GM23248 (cell line): Measurements from ENCODE around the gene NUP93. TPM values are rescaled to one million over a fixed set of nuclear protein-coding genes. Genes with fewer than 3 reads are reported as not detected.

Experiments
- DNase-seq: peaks from one replicate; pipeline ENCODE4 v3.0.0-alpha.2; 2015
- H2AFZ ChIP-seq: fragments of 200-600 bp; sonication (generic); 2 replicates; pipeline ENCODE4 v1.6.1; 2016; ENCODE audit warnings: antibody characterized with exemption
- H3F3A ChIP-seq: fragments of 200-600 bp; sonication (generic); 2 replicates; pipeline ENCODE4 v1.6.1; 2016; ENCODE audit warnings: mild to moderate bottlenecking, antibody characterized with exemption, mixed run types; ENCODE audit not compliant: insufficient read depth
- H3K27ac ChIP-seq: fragments of 200-600 bp; sonication (generic); 2 replicates; pipeline ENCODE4 v1.5.1; 2016; ENCODE audit warnings: mild to moderate bottlenecking
- H3K27me3 ChIP-seq: fragments of 200-600 bp; sonication (generic); replicated peaks from 2 replicates; pipeline ENCODE4 v1.6.1; 2016; ENCODE audit warnings: mild to moderate bottlenecking; ENCODE audit not compliant: insufficient read depth
- H3K36me3 ChIP-seq: fragments of 200-600 bp; sonication (generic); 2 replicates; pipeline ENCODE4 v1.6.1; 2016; ENCODE audit warnings: low read depth, mild to moderate bottlenecking
- H3K4me1 ChIP-seq: fragments of 200-600 bp; sonication (generic); 2 replicates; pipeline ENCODE4 v1.6.1; 2016; ENCODE audit warnings: mild to moderate bottlenecking; ENCODE audit not compliant: insufficient read depth
- H3K4me2 ChIP-seq: fragments of 200-600 bp; sonication (generic); one replicate; pipeline ENCODE4 v1.6.1; 2016; ENCODE audit warnings: mild to moderate bottlenecking; ENCODE audit not compliant: unreplicated experiment
- H3K4me3 ChIP-seq: fragments of 200-600 bp; sonication (generic); 2 replicates; pipeline ENCODE4 v1.5.1; 2016; ENCODE audit warnings: mild to moderate bottlenecking
- H3K79me2 ChIP-seq: fragments of 200-600 bp; sonication (generic); 2 replicates; pipeline ENCODE4 v1.6.1; 2016; ENCODE audit warnings: mild to moderate bottlenecking; ENCODE audit not compliant: insufficient read depth
- H3K9ac ChIP-seq: fragments of 200-600 bp; sonication (generic); 2 replicates; pipeline ENCODE4 v1.6.1; 2016; ENCODE audit warnings: mild to moderate bottlenecking
- H3K9me2 ChIP-seq: fragments of 200-600 bp; sonication (generic); 2 replicates; pipeline ENCODE4 v1.6.1; 2016; ENCODE audit warnings: mixed run types, mild to moderate bottlenecking, moderate library complexity; ENCODE audit not compliant: insufficient read depth
- H3K9me3 ChIP-seq: fragments of 200-600 bp; sonication (generic); one replicate; pipeline ENCODE4 v1.6.1; 2017; ENCODE audit warnings: low read depth
- H4K20me1 ChIP-seq: fragments of 200-600 bp; sonication (generic); 2 replicates; pipeline ENCODE4 v1.6.0; 2016; ENCODE audit not compliant: insufficient read depth
- EZH2 ChIP-seq: fragments of 200-600 bp; sonication (generic); IDR thresholded peaks from 2 replicates; pipeline ENCODE4 v1.6.1; 2018; ENCODE audit warnings: antibody characterized with exemption, mild to moderate bottlenecking; ENCODE audit not compliant: insufficient read depth, poor library complexity, severe bottlenecking
- EZH2phosphoT487 ChIP-seq: fragments of 200-600 bp; sonication (generic); IDR thresholded peaks from 2 replicates; pipeline ENCODE4 v1.6.1; 2018; ENCODE audit warnings: antibody characterized with exemption, moderate library complexity, mild to moderate bottlenecking, low read depth; ENCODE audit not compliant: insufficient read depth
- WGBS, 2 experiments: methylation state at CpG; one replicate each; pipeline ENCODE4 v1.1.6; 2015 to 2017; ENCODE audit warnings: low lambda C conversion rate in 2 of 2, low coverage in 1 of 2; ENCODE audit errors: missing lambda C conversion rate in 2 of 2; 5-methylcytosine and 5-hydroxymethylcytosine counted together
- in situ Hi-C: fragments of 300-500 bp; cut with MboI; formaldehyde crosslinking; loops from 2 replicates; pipeline ENCODE4 v1.15.0; 2020
- polyA plus RNA-seq: library from polyadenylated mRNA; unstranded; fragments of >200 nt; fragmentation: Nextera tagmentation; extraction: Ambion mirVana; gene quantifications from 2 replicates; pipeline ENCODE4 v1.2.1, GENCODE V29; 2016
- total RNA-seq: library from RNA; depleted of rRNA; stranded (reverse); fragments of >200 nt; shearing (Covaris generic); gene quantifications from 2 replicates; pipeline ENCODE4 v1.2.3, GENCODE V29; 2014

Gene NUP93
- total and polyA plus RNA-seq, 2 experiments from 2014 or later, result 47.1 to 51.2 TPM

DNA sequence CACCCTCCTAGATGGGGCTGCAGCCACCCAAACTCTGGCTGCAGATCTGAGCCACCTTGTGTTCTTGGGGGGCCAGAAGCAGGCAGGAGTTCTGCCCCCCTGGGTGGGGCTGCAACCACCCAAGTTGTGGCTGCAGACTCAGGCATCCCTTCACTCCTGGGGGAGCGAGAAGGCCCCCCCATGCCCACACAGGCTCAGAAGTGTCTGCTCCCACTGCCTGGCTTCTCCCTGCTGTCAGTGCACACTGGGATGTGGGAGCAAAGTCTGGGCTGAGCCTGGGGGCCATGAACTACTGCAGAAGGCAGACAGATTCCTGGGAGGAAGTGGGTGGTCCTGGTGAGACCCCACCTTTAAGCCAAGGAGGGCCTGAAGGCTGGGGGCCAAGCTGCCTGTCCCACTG, 34.7 kb upstream of the NUP93 start:
- no peak overlapping the region for H3K4me2 ChIP-seq
- H3K27me3 ChIP-seq, result no peaks in the 10 kb centered on the region
- no peaks in the 10 kb centered on the region for H3K9me3 ChIP-seq
- no peaks in the 10 kb centered on the region for H3K79me2 ChIP-seq
- no peaks in the 10 kb centered on the region for H3K9me2 ChIP-seq
- 25 to 44% methylated on average over 1 of the region's 1 CpG for WGBS, 2 experiments
- H3K27ac ChIP-seq, result no peak overlapping the region
- H2AFZ ChIP-seq, result no peak overlapping the region
- no peaks in the 10 kb centered on the region for H4K20me1 ChIP-seq
- H3K4me3 ChIP-seq, result no peak overlapping the region
- TF ChIP-seq EZH2 (no peak), EZH2phosphoT487 (no peak)
- in situ Hi-C loops, result loop anchor here (10.0 kb wide), 1 partner anchor 120 kb away; no protein-coding TSS in a partner anchor
- no peaks in the 10 kb centered on the region for H3F3A ChIP-seq
- no peak for DNase-seq
- no peak overlapping the region for H3K9ac ChIP-seq
- H3K36me3 ChIP-seq, result no peaks in the 10 kb centered on the region
- peaks cover 6% of the 10 kb centered on the region; the same call in 1 of the 2 replicates for H3K4me1 ChIP-seq

DNA sequence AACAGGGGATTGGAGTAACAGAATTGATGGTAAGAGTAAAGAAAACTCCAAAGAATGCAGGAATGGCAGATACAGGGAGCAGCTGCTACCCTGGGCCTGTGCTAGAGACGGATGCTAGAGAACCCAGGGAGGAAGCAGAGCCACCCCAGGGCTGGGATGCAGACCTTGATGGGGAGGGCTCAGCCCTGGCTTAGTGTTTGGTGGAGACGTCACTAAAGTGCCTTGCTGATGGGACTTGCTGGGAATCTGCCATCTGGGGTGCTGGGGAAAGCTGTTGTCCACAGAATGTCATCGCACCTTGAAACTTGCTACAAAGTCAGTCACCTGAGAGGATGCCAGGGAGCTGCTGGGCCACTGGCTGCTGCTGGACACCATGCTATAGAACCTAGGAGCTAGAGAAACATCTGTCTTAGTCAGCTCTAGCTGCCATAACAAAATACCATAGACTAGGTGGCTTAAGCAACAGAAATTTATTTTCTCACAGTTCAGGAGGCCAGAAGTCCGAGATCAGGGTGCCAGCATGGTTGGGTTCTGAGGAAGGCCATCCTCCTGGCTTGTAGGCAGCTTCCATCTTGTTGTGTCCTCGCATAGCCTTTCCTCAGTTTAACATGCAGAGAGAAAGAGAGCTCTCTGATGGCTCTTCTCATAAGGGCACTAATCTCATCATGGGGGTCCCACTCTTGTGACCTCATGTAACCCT, 32.3 kb upstream of the NUP93 start:
- no peak for TF ChIP-seq EZH2phosphoT487
- no peak for TF ChIP-seq EZH2
- H3K9me3 ChIP-seq, result no peaks in the 10 kb centered on the region
- H3K9ac ChIP-seq, result no peak overlapping the region
- H3K4me2 ChIP-seq, result no peak overlapping the region
- no peaks in the 10 kb centered on the region for H3K36me3 ChIP-seq
- no peak overlapping the region for H2AFZ ChIP-seq
- no peaks in the 10 kb centered on the region for H3F3A ChIP-seq
- H3K27ac ChIP-seq, result no peak overlapping the region
- no peaks in the 10 kb centered on the region for H3K9me2 ChIP-seq
- H4K20me1 ChIP-seq, result no peaks in the 10 kb centered on the region
- H3K4me1 ChIP-seq, result no peaks in the 10 kb centered on the region
- no peak for DNase-seq
- 80 to 82% methylated on average over 5 of the region's 5 CpGs for WGBS, 2 experiments
- no peaks in the 10 kb centered on the region for H3K79me2 ChIP-seq
- no peak overlapping the region for H3K4me3 ChIP-seq
- no peaks in the 10 kb centered on the region for H3K27me3 ChIP-seq
- in situ Hi-C loops, result loop anchor here (10.0 kb wide), 1 partner anchor 123 kb away; no protein-coding TSS in a partner anchor

GRCh38 chr16:56700195-56700594, 29.7 kb upstream of the NUP93 start:
- no peak for DNase-seq
- Histone ChIP-seq H3F3A (no peaks in the 10 kb centered on the region), H3K4me2 (no peak overlapping the region), H3K79me2 (no peaks in the 10 kb centered on the region), H3K36me3 (no peaks in the 10 kb centered on the region), H3K4me1 (no peaks in the 10 kb centered on the region), H3K9me3 (no peaks in the 10 kb centered on the region), H3K27me3 (no peaks in the 10 kb centered on the region), H3K9ac (no peak overlapping the region), H4K20me1 (no peaks in the 10 kb centered on the region), H2AFZ (0 out of 2 replicates have a peak overlapping the region, but pooled peaks have one; percentile 25), H3K9me2 (no peaks in the 10 kb centered on the region), H3K4me3 (no peak overlapping the region), H3K27ac (no peak overlapping the region)
- in situ Hi-C loops, result no loop called here
- WGBS, 2 experiments, result 96 to 97% methylated on average over 1 of the region's 1 CpG
- TF ChIP-seq EZH2, result no peak
- TF ChIP-seq EZH2phosphoT487, result no peak

- Histone ChIP-seq H3K79me2 (no peaks in the 10 kb centered on the region), H2AFZ (no peak overlapping the region), H3K27ac (no peak overlapping the region), H3K9me2 (no peaks in the 10 kb centered on the region), H3K4me2 (no peak overlapping the region), H3K4me1 (no peaks in the 10 kb centered on the region), H3K36me3 (no peaks in the 10 kb centered on the region), H3F3A (no peaks in the 10 kb centered on the region), H3K4me3 (no peak overlapping the region), H4K20me1 (no peaks in the 10 kb centered on the region), H3K27me3 (no peaks in the 10 kb centered on the region), H3K9ac (no peak overlapping the region), H3K9me3 (no peaks in the 10 kb centered on the region)
- DNase-seq, result no peak
- in situ Hi-C loops, result no loop called here
- TF ChIP-seq EZH2phosphoT487 (no peak), EZH2 (no peak)
- WGBS, 2 experiments, result 97 to 100% methylated on average over 1 of the region's 1 CpG
Measured at GRCh38 chr16:56700631-56701030, 29.3 kb upstream of the NUP93 start.
